GM12873 (cell line): ENCODE data around the gene TEX29.

Experiments used
- TF ChIP-seq, protein P1 (sequence below): IDR thresholded peaks from 2 replicates; pipeline ENCODE4 v1.5.1; 2012; ENCODE audit warnings: low read depth, mild to moderate bottlenecking, moderate library complexity, low read length, control low read depth; ENCODE audit not compliant: insufficient read depth; ENCODE audit errors: missing control alignments

The TEX29 gene

DNA sequence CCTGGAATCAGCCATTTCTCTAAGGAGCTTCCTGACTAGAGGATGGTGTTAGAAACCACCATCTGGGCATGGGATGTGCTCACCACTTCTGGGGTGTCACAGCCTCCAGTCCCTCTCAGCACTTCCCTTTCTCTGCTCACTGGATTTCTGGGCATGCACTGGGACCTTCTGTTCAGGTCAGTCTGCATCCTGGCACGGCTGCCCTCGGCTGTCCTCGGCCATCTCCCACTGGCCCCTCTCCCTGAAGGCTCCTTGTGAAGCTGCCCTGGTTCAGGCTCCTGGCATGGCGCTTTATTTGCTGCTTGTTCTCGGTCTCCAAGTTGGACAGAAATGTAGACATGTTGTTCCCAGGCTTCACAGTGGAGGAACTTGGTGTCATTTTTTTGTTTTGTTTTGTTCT is 60.0 kb downstream of the TEX29 start:
- TF ChIP-seq, protein P1, sequence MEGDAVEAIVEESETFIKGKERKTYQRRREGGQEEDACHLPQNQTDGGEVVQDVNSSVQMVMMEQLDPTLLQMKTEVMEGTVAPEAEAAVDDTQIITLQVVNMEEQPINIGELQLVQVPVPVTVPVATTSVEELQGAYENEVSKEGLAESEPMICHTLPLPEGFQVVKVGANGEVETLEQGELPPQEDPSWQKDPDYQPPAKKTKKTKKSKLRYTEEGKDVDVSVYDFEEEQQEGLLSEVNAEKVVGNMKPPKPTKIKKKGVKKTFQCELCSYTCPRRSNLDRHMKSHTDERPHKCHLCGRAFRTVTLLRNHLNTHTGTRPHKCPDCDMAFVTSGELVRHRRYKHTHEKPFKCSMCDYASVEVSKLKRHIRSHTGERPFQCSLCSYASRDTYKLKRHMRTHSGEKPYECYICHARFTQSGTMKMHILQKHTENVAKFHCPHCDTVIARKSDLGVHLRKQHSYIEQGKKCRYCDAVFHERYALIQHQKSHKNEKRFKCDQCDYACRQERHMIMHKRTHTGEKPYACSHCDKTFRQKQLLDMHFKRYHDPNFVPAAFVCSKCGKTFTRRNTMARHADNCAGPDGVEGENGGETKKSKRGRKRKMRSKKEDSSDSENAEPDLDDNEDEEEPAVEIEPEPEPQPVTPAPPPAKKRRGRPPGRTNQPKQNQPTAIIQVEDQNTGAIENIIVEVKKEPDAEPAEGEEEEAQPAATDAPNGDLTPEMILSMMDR: no peak

DNA sequence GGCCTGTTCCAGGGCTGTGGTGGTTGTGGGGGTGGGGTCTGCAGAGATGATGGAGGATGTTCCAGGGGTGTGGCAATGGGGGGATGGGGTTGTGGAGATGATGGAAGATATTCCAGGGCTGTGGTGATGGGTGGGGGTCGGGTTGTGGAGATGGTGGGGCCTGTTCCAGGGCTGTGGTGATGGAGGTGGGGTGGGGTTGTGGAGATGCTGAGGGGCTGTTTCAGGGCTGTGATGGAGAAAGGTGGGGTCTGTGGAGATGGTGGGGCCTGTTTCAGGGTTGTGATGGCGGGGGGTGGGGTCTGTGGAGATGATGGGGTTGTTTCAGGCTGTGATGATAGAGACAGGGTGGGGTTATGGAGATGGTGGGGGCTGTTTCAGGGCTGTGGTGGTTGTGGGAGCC is 62.0 kb downstream of the TEX29 start:
- TF ChIP-seq, protein P1: no peak

DNA sequence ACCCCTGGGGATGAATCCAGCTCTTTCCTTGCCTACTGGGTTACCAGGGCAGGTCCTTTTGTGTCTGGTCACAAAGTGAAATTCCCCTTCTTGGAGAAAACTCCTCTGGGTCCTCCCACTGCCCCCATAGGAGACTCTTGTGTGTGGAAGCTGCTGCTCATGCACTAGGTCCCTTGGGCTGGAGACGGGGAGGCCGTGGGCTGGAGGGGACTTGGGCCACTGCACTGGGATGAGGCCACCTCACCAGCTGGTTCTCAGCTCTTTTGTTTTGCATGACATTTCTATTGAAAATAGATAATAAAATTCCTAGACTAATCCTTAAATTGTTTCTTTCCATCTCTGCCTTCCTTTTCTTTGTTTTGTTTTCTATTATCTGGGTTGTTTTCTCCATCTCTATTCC is 62.4 kb downstream of the TEX29 start:
- TF ChIP-seq, protein P1: no peak

DNA sequence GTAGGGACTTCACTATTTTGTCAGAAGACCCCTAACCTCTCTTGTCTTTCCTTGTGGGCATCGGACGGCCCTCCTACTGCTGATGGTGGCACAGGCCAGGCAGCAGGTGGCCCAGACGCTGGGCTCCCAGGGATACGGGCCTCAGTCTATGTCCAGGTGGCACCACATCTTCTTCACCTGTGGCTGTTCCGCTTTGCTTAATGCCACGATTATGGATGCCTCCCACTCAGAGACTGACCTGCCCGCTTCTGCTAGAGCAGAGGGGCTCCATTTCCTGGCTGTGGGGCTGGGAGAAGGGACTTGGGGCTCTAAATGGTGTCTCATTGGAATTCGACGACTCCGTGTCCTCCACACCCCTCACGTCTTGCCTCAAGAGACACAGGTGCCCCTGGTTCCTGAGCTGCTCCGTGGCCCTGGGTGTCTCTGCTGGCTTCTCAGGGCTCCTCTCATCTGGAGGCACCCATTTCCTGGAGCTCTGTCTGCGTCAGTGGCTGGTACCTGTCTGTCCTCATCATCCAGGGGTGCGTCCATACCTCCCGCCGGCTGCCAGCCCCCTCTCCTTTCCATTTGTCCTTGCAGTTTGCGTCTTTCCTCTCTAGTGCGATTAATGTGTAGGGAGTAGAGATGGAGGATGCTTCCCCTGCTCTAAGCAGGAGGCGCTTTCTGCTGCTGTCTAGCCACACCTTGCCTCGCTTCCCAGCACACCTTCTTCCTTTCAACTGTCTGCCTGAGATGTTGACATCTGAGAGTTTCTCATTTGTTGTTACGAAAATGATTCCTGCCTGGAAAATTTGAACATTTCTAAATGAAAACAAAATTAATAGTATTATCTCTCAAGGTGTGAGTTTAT is 63.4 kb downstream of the TEX29 start:
- TF ChIP-seq, protein P1: no peak

DNA sequence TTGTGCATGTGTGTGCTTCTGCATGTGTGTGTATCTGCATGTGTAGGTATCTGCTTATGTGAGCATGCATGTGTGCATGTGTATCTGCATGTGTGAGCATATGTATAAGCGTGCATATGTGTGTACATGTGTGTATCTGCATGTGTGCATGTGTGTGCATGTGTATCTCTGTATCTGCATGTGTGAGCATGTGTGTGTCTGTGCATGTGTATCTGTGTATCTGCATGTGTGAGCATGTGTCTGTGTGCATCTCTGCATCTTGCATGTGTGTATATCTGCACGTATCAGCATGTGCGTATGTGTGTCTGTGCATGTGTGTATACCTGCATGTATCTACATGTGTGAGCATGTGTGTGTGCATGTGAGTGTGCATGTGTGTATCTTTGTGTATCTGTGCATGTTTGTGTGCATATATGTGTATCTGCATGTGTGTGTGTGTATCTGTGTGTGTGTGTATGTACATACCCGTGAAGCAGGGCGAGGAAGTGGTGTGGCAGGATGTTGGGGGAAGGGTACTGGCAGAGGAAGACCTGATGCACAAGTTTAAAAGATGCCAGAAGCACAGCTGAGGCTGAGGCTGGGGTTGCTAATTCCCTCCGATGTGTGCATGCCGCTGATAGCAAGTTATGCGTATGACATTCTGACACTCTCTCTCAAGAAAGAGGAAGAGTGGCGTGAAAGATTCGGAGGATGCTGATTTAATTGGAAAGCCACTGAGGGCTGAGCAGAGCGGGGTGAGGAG is 64.2 kb downstream of the TEX29 start:
- TF ChIP-seq, protein P1: no peak

DNA sequence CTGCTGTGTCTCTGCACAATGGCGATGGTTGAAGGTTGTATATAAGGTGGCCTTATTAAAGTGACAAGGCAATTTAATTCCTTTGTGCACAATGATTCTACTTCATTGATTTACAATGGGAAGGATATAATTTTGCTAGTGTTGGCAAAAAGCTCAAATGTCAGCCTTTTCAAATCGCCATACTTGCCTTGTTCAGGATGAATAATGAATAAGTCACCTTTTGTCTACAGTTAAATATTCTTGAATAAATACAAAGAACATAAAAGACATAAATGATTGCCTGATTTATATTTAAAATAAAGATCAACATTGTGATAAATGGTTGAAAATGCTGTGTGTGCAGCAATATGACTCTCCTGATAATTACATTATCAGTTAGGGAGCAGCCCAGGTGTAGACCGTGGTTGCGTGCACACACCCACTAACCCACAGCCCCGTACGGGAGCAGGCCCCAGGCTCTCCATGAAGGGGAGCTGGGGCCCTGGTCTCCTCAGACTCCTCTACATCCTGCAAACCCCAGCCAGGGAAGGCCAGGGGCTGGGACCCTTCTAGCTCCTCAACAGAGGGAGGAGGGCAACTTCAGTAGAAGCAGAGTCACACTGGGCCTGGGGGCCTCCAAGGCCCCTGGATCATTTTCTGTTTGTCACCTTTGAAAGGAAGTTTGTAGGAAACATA is 64.9 kb downstream of the TEX29 start:
- TF ChIP-seq, protein P1: no peak
